Gastroesophageal sphincter (tissue), 3 donors: Measurements from ENCODE around the gene CCN5.

Source experiments
- CTCF ChIP-seq, 4 experiments: fragments of 200-600 bp in 2 of 4; fragments of 450-650 bp in 2 of 4; sonication (generic) in 1 of 4; IDR thresholded peaks; one replicate each; pipeline ENCODE4 v1.5.1; 2017 to 2019; ENCODE audit warnings: antibody characterized with exemption in 4 of 4, mild to moderate bottlenecking in 2 of 4, moderate library complexity in 2 of 4
- EP300 ChIP-seq: sonication (generic); formaldehyde crosslinking; IDR thresholded peaks from one replicate; pipeline ENCODE4 v1.6.1; 2017; ENCODE audit warnings: antibody characterized with exemption, mild to moderate bottlenecking
- POLR2AphosphoS5 ChIP-seq: sonication (generic); formaldehyde crosslinking; IDR thresholded peaks from one replicate; pipeline ENCODE4 v1.6.1; 2017; ENCODE audit warnings: antibody characterized with exemption

GRCh38 chr20:44721785-44722054 lies 6.6 kb downstream of the CCN5 start:
- no peak for TF ChIP-seq CTCF (IDR thresholded peaks at IDR 0.05)
- TF ChIP-seq EP300, result no peak
- TF ChIP-seq POLR2AphosphoS5, result no peak
